ENCODE measurements around the gene BMP2.

The BMP2 gene

DNA sequence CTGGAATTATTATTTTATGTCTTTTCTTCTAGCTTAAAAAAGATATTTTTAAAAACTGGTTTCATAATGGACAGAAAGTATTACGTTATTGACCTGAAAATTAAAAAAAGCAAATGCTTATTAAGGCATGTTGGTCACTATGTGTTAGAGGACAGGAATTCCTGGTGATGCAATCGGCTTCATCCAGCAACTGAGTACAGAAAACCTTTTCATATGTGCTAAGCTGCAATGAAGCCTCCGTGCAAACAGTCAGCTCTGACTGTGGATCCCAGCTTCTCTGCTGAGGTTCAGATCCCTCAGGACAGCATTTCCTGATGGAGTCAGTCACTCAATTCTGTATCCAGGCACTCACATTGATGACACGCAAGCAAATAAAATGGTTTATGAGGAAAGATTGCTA, 22.7 kb upstream of the BMP2 start:
- no peaks in the 10 kb centered on the region for H3K9me2 ChIP-seq (replicated peaks; ENCODE audit: insufficient read depth, low read length)
- H3F3A ChIP-seq (ENCODE audit: insufficient read depth) = no peaks in the 10 kb centered on the region
- no peaks in the 10 kb centered on the region for H3K36me3 ChIP-seq (ENCODE audit: low read length)
- H3K9ac ChIP-seq (ENCODE audit: low read length) = no peak overlapping the region
- no peak overlapping the region for H3K4me2 ChIP-seq (ENCODE audit: low read depth, low read length, poor library complexity, severe bottlenecking)
- H4K20me1 ChIP-seq (ENCODE audit: low read depth, low read length) = no peaks in the 10 kb centered on the region
- H2AFZ ChIP-seq (ENCODE audit: low read depth, low read length, severe bottlenecking) = no peak overlapping the region
- H3K4me3 ChIP-seq (ENCODE audit: insufficient read depth, low read length, poor library complexity, severe bottlenecking) = no peak overlapping the region
- no peak for TF ChIP-seq EZH2phosphoT487 (conservative IDR thresholded peaks at IDR 0.05; ENCODE audit: low read length)
- TF ChIP-seq, protein P1, sequence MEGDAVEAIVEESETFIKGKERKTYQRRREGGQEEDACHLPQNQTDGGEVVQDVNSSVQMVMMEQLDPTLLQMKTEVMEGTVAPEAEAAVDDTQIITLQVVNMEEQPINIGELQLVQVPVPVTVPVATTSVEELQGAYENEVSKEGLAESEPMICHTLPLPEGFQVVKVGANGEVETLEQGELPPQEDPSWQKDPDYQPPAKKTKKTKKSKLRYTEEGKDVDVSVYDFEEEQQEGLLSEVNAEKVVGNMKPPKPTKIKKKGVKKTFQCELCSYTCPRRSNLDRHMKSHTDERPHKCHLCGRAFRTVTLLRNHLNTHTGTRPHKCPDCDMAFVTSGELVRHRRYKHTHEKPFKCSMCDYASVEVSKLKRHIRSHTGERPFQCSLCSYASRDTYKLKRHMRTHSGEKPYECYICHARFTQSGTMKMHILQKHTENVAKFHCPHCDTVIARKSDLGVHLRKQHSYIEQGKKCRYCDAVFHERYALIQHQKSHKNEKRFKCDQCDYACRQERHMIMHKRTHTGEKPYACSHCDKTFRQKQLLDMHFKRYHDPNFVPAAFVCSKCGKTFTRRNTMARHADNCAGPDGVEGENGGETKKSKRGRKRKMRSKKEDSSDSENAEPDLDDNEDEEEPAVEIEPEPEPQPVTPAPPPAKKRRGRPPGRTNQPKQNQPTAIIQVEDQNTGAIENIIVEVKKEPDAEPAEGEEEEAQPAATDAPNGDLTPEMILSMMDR (IDR thresholded peaks at IDR 0.05; ENCODE audit: insufficient read depth, low read length, poor library complexity, severe bottlenecking) = no peak
- H3K27me3 ChIP-seq (ENCODE audit: low read length) = no peaks in the 10 kb centered on the region; the same call in 1 of the 2 replicates
- no peaks in the 10 kb centered on the region for H3K79me2 ChIP-seq (ENCODE audit: insufficient read depth, low read length)
- H3K27ac ChIP-seq (ENCODE audit: low read depth, low read length) = no peak overlapping the region
- H3K9me3 ChIP-seq (ENCODE audit: insufficient read depth, low read length) = no peaks in the 10 kb centered on the region

GRCh38 chr20:6746901-6747609, 20.4 kb upstream of the BMP2 start:
- H3K4me3 ChIP-seq (ENCODE audit: insufficient read depth, low read length, poor library complexity, severe bottlenecking) = no peak overlapping the region
- H3K79me2 ChIP-seq (ENCODE audit: insufficient read depth, low read length) = no peaks in the 10 kb centered on the region
- no peak overlapping the region for H3K4me2 ChIP-seq (ENCODE audit: low read depth, low read length, poor library complexity, severe bottlenecking)
- H3K36me3 ChIP-seq (ENCODE audit: low read length) = no peaks in the 10 kb centered on the region
- no peaks in the 10 kb centered on the region for H3K9me2 ChIP-seq (replicated peaks; ENCODE audit: insufficient read depth, low read length)
- H4K20me1 ChIP-seq (ENCODE audit: low read depth, low read length) = no peaks in the 10 kb centered on the region
- H3K27ac ChIP-seq (ENCODE audit: low read depth, low read length) = no peak overlapping the region
- no peak overlapping the region for H3K9ac ChIP-seq (ENCODE audit: low read length)
- H2AFZ ChIP-seq (ENCODE audit: low read depth, low read length, severe bottlenecking) = no peak overlapping the region
- no peaks in the 10 kb centered on the region for H3F3A ChIP-seq (ENCODE audit: insufficient read depth)
- TF ChIP-seq EZH2phosphoT487 (conservative IDR thresholded peaks at IDR 0.05; ENCODE audit: low read length) = no peak
- TF ChIP-seq, protein P1 (IDR thresholded peaks at IDR 0.05; ENCODE audit: insufficient read depth, low read length, poor library complexity, severe bottlenecking) = no peak
- H3K27me3 ChIP-seq (ENCODE audit: low read length) = no peaks in the 10 kb centered on the region; the same call in 1 of the 2 replicates
- H3K9me3 ChIP-seq (ENCODE audit: insufficient read depth, low read length) = no peaks in the 10 kb centered on the region

DNA sequence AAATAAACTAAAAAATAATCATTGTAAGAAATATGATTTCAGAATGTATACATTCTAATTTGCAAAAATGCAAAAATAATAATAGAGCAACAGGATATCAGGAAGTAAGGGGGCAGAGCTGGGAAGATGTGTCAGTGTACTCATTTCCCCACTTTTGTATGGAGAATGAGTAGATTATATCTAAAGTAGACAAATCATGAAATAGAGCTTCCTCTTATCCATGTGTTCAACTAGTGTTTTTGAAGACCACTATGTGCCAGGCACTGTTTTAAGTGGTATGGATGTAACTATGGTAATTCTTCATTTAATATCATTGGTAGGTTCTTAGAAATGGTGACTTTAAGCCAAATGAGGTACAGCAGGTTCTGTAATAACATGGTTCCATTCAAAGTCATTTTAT, 17.0 kb upstream of the BMP2 start:
- no peak overlapping the region for H3K9ac ChIP-seq (ENCODE audit: low read length)
- H3K9me2 ChIP-seq (replicated peaks; ENCODE audit: insufficient read depth, low read length) = no peaks in the 10 kb centered on the region
- no peaks in the 10 kb centered on the region for H3K36me3 ChIP-seq (ENCODE audit: low read length)
- H3K4me2 ChIP-seq (ENCODE audit: low read depth, low read length, poor library complexity, severe bottlenecking) = no peak overlapping the region
- H2AFZ ChIP-seq (ENCODE audit: low read depth, low read length, severe bottlenecking) = no peak overlapping the region
- H3F3A ChIP-seq (ENCODE audit: insufficient read depth) = no peaks in the 10 kb centered on the region
- H3K79me2 ChIP-seq (ENCODE audit: insufficient read depth, low read length) = no peaks in the 10 kb centered on the region
- no peak overlapping the region for H3K27ac ChIP-seq (ENCODE audit: low read depth, low read length)
- H4K20me1 ChIP-seq (ENCODE audit: low read depth, low read length) = no peaks in the 10 kb centered on the region
- no peaks in the 10 kb centered on the region; the same call in 1 of the 2 replicates for H3K27me3 ChIP-seq (ENCODE audit: low read length)
- TF ChIP-seq, protein P1 (IDR thresholded peaks at IDR 0.05; ENCODE audit: insufficient read depth, low read length, poor library complexity, severe bottlenecking) = no peak
- TF ChIP-seq EZH2phosphoT487 (conservative IDR thresholded peaks at IDR 0.05; ENCODE audit: low read length) = no peak
- H3K4me3 ChIP-seq (ENCODE audit: insufficient read depth, low read length, poor library complexity, severe bottlenecking) = no peak overlapping the region
- H3K9me3 ChIP-seq (ENCODE audit: insufficient read depth, low read length) = no peaks in the 10 kb centered on the region
